HK-2 (cell line): ENCODE data around the gene FTL.
A peak's percentile ranks its signal among the peaks of the same experiment; 100 is the strongest.

Experiments used
- DNase-seq: peaks from one replicate; pipeline ENCODE4 v3.0.0-alpha.2; 2018; ENCODE audit not compliant: unreplicated experiment

FTL gene

DNA sequence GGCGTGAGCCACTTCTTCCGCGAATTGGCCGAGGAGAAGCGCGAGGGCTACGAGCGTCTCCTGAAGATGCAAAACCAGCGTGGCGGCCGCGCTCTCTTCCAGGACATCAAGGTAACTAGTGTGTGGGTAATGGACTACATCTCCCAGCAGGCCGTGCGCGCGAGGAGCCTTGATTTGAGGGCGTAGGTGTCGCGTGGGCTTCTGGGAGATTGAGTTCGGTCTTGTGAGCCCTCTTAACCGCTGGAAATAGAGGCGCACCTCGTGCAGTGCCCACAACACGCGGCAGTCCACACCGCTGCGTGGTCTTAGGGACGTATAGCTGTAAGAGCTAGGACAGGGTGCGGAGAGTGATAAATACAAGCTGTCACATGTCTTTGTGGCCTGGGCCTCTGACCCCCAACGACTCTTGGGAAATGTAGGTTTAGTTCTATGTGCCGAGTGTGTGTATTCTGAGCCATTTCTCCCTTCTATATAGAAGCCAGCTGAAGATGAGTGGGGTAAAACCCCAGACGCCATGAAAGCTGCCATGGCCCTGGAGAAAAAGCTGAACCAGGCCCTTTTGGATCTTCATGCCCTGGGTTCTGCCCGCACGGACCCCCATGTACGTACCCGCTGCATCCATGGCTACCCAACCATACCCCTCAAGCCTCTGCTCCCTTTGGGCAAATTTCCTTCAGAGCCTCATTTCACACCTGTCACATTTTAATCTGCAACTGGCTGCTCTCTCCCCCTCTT, 864 bp downstream of the FTL start:
- DNase-seq: peak; percentile 73

- peak; percentile 48 for DNase-seq
These were observed 1.6 kb downstream of the FTL start for GRCh38 chr19:48966541-48967345.

- DNase-seq: peak; percentile 51
These were observed 2.5 kb downstream of the FTL start for GRCh38 chr19:48967346-48968178.

DNA sequence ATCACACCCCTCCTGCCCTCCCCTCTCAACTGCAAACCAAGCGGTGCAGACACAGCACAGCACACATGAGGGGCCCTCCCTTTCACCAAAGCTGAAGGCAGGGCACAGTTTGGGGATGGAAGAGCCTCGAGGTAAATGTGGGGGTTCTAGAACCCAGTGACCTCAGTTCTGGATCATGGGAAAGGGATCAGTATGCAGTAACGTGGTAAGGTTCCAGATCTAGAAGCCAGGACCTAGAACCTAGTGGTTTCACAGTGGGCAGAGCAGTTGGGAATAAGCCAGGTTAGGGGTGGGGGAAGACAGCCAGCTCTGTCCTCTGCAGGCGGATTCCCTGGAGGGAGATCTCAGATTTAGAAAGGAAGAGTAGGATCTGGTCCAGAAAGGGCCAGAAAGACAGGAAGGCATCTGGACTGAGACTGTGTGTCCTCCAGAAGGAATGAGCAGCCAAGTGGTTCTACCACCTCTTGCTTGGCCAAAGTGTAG, 3.1 kb downstream of the FTL start:
- no peak for DNase-seq

GRCh38 chr19:48968813-48969218, 3.7 kb downstream of the FTL start:
- no peak for DNase-seq

DNA sequence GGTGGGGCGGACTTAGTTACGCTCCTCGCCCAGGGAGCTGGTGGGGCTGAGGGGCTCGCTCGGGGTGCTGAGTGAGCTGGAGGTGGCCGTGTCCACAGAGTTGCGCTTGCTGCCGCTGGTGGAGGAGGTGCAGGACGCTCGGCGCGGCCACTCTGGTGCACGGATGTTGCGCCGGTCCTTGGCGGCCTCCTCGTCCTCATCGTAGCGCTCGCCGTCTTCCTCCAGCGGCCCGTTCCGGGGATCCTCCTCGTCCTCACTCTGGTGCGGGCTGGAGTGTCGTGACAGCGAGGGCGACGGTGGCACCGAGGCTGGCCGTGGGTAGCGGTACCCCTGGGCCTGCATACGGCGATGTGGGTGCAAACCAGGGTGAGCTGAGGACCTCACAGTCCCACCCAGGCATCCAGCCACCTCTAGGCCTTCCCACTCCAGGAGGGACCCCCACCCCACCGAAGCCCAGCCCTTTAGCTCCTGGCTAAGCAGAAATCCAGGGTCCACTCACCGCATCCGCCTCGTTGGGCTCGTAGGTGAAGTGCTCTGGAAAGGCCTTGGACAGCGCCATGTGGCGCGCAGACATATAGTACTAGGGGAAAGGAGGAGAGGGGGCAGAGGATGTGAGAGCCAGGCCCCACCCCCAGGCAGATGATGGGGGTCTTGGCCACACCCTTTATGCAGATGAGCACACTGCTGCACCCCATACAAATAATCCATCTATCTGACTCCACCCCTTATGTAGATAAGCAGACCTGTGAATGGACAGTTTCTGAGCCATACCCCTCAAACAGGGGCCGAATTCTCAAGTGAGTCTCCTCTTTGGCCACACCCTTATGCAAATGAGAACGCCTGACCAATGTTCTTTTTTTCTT, 4.4 kb downstream of the FTL start:
- DNase-seq: no peak

GRCh38 chr19:48970139-48970766, 5.1 kb downstream of the FTL start:
- DNase-seq: no peak

DNA sequence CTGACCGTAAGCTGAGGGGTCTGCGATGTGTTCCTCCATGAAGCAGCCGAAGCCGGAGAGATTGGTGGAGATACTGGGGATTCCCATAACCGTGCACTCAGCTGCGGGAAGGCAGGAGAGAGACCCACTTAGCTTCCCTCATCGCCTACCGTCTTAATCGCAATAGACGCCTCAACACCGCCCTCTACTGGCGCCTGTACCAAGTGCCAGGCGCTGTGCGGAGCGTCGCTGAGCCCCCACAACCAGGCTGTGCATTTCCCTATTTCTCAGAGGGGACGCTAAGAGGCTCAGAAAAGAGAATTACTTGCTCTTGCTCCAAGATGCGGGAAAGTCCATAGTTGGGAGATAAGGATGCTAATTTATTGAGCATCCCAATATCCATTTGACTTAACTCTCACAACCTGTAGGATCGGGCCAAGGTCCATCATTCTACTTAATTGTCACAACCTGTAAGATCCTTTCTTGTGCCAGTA, 5.8 kb downstream of the FTL start:
- peak; percentile 46 for DNase-seq

DNA sequence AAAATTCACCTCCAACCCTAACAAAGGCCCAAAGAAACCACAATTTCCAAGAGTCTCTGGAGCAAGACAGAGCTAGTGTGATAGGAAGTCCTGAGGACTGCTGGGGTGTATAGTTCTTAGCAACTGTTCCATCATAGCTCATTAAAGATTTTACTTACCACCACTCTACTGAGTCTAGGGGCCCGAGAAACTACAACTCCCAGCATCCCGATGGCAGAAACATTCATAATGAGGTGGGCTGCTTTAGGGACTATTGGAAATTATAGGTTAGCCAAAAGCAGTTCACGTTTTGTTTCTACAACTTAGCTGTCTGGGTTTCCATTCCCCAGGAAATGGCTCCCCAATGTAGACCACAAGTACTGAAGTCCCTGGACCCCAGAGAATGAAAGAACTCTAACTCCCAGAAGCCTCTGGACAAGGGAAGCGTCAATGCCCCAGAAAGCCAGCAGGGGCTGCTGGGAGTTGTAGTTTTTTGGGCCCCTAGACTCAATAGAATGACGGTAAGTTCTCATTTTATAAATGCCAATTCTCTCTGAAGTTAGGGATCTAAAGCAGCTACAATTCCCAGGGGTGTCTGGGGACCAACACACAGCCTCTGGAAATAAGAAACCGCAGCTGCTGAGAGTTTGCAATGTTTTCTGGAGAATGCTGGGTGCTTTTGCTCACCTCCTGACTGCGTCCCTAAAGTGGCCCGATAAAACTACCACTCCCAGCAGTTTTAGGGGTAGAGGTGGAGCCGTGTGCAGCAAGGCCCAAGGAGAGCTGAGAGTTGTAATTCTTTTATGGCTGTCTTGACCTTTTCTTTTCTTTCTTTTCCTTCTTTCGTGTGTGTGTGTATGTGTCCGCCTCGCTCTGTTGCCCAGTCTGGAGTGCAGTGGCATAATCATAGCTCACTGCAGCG, 11.1 kb downstream of the FTL start:
- DNase-seq: no peak

DNA sequence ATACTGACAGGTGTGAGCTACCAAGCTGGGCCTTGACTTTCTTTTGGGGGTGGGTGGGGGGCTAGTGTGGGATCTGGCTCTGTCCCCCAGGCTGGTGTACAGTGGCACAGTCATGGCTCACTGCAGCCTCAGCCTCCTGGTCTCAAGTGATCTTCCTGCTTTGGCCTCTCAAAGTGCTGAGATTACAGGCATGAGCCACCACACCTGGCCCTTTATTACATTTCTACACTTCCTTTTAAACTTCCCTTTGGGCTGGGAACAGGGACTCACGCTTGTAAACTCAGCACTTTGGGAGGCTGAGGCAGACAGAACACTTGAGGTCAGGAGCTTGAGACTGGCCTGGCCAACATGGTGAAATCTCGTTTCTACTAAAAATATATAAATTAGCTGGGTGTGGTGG, 12.0 kb downstream of the FTL start:
- no peak for DNase-seq

GRCh38 chr19:48982280-48982679, 17.2 kb downstream of the FTL start:
- no peak for DNase-seq

DNA sequence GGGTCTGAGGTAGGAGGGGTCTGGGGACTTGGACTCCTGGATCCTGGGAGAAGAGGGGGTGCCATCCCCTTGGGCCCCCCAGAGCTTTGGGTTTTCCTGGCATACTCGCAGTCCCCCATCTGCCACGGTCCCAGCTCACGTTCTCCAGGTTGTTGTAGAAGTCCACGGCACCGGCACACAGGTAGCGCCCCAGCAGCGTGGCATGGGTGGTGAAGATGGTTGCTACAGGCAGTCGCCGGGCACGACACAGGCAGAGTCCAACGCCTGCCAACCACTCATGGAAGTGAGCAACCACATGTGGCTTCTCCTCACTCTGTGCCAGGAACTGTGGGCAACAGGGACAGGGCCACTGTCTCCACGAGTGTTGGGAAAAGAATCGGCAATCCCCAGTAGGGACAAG, 20.6 kb downstream of the FTL start:
- DNase-seq: no peak

DNA sequence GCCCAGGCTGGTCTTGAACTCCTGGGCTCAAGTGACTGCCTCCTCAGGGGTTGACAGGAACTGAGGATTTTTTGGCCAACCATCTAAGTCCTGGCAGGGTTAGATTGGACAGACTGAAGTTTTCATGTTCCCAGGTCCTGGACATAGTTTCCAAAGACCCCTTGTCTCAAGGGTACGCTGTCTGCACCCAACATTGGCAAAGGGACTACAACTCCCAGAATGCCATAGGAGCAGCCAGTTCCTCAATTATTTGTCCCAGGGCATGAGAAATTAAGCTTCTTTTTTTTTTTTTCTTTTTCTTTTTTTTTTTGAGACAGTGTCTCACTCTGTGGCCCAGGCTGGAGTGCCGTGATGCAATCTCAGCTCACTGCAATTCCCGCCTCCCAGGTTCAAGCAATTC, 21.1 kb downstream of the FTL start:
- no peak for DNase-seq

DNA sequence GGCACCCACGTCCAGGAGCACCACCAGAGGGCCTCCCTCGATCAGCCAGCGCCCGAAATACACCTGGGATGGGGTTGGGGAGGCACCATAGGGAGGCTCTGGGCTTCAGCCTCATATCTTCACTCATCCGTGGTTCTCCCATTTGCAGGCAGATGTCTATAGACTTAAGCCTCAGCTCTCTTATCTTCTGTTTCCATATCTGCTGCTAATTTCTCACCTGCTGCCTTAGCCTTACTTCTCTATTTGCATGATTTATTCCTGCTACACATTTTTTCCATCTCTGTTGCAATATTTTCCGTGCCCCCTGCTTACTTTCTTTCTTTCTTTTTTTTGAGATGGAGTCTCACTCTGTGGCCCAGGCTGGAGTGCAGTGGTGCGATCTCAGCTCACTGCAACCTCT, 22.2 kb downstream of the FTL start:
- DNase-seq: no peak

- DNase-seq: no peak
These were observed 23.2 kb downstream of the FTL start for GRCh38 chr19:48988286-48988685.

DNA sequence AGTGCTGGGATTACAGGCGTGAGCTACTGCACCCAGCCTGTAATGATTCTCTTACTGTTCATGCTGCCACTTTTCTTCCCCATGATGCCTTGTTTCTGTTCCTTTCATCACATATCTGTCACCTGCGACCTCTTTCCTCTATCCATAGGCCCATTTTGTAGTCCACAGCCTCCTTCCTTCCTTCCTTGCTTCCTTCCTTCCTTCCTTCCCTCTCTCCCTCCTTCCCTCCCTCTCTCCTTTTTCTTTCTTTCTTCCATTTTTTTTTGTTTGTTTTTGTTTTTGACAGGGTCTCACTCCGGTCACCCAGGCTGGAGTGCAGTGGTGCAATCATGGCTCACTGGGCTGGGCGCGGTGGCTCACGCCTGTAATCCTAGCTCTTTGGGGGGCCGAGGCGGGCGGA, 23.8 kb downstream of the FTL start:
- no peak for DNase-seq

- DNase-seq: no peak
These were observed 24.7 kb downstream of the FTL start for GRCh38 chr19:48989701-48990291.

DNA sequence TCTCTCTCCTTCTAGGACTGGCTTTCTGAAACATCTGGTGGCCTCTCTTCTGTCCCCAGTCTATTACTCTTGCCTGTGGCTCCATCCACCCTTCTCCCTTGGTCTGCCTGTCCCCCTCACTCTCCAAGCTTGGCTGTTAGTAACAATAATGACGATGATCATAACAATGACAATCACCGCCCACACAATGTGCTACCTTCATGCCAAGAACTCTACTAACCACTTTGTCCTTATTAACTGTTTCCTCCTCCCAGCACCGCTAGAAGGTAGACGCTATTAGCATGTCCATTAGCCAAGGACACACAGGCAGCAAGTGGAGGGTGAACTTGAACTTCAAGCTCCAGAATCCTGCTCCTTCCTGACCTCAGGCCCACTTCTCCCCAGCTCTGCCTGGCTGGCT, 25.3 kb downstream of the FTL start:
- DNase-seq: no peak

GRCh38 chr19:48991011-48991609, 26.0 kb downstream of the FTL start:
- no peak for DNase-seq
